ENCODE measurements around the gene ADAM10. TPM values are rescaled to one million over a fixed set of nuclear protein-coding genes. Genes with fewer than 3 reads are reported as not detected.

ADAM10 gene
- total RNA-seq, 1 experiment from 2014 or later, result 87.4 TPM

GRCh38 chr15:58543664-58544335 lies 205.7 kb downstream of the ADAM10 start:
- no peak for DNase-seq (ENCODE audit: extremely low read depth, low read depth)

- DNase-seq (ENCODE audit: extremely low read depth, low read depth), result no peak
These were observed 208.0 kb downstream of the ADAM10 start for GRCh38 chr15:58541410-58542087.

- no peak for DNase-seq (ENCODE audit: extremely low read depth, low read depth)
These were observed 210.0 kb downstream of the ADAM10 start for GRCh38 chr15:58539548-58539947.

GRCh38 chr15:58538901-58539300 lies 210.6 kb downstream of the ADAM10 start:
- no peak for DNase-seq (ENCODE audit: extremely low read depth, low read depth)

Small RNAs within 50 kb of the gene (small RNA-seq; reads per million reads assigned to genes)
- gene AC091046.1 (0 to 0.12 reads per million in 2 experiments), gene RF00012 (0 to 0.12 reads per million in 2 experiments)

Other genes with a start within 250 kb of the ADAM10 start
- gene MINDY2, start 21.6 kb upstream of the ADAM10 start, total RNA-seq (2014; rRNA removed; shearing (Covaris generic)), result 7.0 and 8.6 TPM in 2 replicates
- gene SLTM, start 184.0 kb upstream of the ADAM10 start, total RNA-seq (2014; rRNA removed; shearing (Covaris generic)), result 83.1 and 114 TPM in 2 replicates
- 3.8 and 4.8 TPM in 2 replicates for gene RNF111, start 238.0 kb upstream of the ADAM10 start, total RNA-seq (2014; rRNA removed; shearing (Covaris generic))

All from NCI-H460 (cell line).